Stimulated activated CD4-positive, alpha-beta T cell treated with anti-CD3 and anti-CD28 coated beads, TNF-alpha, amount 100 ng/mL, for 4 hours (primary cell): ENCODE data around the gene VAMP8.
"Not testable (repeated sequence)": the region's sequence is repeated elsewhere in the genome, so short reads cannot be mapped to it uniquely, and the experiment has no call there.

Experiments used
- DNase-seq, 3 experiments: peaks; one replicate each; pipeline ENCODE4 v3.0.0-alpha.2; 2020; ENCODE audit warnings: low read depth in 3 of 3

The VAMP8 gene

GRCh38 chr2:85598594-85599340, 21.4 kb downstream of the VAMP8 start:
- no peak for DNase-seq

DNA sequence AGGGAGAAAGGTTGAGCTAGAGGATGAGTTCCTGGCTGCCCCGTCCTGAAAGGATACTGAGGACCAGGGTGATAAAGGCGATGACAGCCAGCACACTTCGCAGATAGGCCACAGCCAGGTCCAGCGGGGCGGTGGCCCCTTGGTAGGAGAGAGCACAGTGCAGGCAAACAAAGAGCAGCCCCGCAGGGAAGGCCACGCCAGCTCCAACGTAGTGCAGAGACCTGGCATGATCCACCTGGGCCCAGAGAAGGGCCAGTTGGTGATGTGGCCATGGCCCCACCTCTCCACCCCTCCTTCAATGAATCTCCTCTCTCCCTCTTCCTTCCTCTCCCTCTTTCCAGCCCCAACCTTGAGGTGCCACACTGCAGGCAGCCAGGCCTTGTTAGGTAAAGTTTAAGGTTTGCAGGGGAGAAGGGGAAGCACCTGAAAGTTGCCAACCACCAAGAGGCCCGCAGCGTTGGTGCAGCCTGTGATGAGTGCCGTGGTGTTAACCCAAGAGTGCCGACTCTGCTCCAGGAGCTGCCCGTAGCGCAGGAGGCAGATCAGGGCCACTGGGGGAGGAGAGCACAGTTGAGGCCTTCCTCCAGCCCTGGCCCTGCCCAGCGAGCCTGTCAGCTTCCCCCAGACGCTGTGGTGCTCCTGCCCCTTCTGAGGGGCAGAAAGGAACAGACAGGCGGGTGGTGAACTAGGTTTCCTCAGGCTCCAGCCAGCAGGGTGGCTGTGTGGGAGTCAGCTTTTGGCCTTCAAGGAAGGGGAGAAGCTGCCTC, 22.3 kb downstream of the VAMP8 start:
- no peak for DNase-seq

- no peak for DNase-seq
Measured at GRCh38 chr2:85600235-85600575, 22.8 kb downstream of the VAMP8 start.

DNA sequence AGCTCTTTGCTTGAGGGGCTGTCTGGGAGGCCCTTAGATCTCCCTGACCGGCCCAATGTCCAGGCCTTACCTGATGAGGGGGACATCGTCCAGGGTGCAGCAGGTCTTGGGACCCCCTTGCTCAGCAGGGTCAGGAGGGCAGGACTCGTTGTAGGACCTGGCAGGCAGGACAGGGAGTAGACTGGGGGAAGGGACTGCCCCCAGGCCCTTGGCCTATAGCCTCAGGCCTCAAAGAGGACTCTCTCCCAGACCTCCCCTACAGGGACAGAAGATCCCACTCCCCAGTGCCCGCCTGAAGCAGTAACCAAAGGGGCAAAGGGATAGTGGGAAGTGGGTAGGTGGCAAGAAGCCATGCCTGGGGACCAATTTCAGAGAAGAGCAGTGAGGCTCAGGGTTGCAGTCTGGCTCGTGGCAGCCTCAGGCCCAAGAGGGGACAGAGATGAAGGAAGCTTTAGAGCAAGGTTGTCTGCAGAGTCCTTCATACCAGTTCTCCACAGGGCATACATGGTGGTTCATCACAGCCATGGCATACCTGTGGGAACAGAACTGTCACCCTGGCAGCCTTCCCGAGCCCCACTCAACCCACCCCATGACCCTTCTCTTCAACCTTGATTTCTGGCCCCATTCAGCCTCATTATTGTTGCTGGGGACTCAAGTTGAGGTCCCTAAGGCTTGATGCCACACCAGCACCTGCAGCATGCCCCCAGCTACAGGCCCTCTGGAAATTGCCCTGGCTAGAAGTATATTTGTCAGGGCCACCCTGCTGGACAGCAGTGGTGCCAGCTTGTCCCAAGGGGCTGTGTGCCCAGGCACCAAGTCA, 23.8 kb downstream of the VAMP8 start:
- DNase-seq: no peak

- DNase-seq: no peak
Measured at GRCh38 chr2:85601771-85602475, 24.5 kb downstream of the VAMP8 start.

GRCh38 chr2:85602476-85603234, 25.3 kb downstream of the VAMP8 start, which contains the start of gene TMEM150A:
Gene TMEM150A, minus strand, starts transcription at chr2:85602698. Its CDS starts 750 bp downstream, at chr2:85601948.
- peak; percentile 68 to 79 (median 77) for DNase-seq

DNA sequence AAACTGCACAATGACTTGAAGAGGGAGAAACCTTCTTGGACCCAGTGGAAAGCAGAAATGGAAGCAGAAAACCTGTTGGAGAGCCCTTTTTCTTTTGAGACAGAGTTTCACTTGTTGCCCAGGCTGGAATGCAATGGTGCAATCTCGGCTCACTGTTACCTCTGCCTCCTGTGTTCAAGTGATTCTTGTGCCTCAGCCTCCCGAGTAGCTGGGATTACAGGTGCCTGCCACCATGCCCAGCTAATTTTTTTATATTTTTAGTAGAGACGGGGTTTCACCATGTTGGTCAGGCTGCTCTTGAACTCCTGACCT, 26.7 kb downstream of the VAMP8 start:
- DNase-seq: not testable (repeated sequence)

GRCh38 chr2:85604568-85605339, 27.4 kb downstream of the VAMP8 start:
- DNase-seq: no peak

DNA sequence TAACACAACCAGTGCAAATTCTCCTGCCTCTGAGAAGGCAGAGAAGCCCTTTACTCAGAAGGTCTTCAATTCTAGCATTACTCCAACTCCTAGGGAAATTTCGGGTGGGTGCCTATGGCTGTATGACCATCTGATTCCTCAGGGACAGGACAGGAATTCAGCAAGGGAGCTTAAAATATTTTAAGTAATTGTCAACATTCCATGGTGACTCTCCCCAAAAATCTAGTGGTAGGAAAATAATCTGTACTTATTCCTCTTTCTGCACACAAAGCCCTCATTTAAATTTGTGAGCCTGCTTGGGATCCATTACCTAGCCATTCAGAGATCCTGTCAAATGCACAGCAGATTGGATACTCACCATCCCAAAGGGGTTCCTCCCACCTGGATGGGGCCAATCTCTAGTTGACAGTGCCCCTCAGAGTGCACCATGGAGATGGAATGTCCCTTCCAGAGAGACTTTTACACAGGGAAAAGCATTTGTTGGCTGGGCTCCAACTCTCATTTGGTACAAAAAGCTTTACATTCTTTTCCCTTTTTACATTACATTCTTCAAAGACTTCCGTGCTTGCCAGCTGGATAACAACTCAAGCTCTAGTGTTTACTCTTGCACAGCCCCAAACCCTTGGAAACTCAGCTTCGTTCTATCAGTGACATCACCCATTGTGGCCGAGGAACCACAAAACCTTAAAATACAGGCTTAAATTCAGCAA, 28.2 kb downstream of the VAMP8 start:
- no peak for DNase-seq

GRCh38 chr2:85606116-85606455, 28.7 kb downstream of the VAMP8 start:
- DNase-seq: no peak

DNA sequence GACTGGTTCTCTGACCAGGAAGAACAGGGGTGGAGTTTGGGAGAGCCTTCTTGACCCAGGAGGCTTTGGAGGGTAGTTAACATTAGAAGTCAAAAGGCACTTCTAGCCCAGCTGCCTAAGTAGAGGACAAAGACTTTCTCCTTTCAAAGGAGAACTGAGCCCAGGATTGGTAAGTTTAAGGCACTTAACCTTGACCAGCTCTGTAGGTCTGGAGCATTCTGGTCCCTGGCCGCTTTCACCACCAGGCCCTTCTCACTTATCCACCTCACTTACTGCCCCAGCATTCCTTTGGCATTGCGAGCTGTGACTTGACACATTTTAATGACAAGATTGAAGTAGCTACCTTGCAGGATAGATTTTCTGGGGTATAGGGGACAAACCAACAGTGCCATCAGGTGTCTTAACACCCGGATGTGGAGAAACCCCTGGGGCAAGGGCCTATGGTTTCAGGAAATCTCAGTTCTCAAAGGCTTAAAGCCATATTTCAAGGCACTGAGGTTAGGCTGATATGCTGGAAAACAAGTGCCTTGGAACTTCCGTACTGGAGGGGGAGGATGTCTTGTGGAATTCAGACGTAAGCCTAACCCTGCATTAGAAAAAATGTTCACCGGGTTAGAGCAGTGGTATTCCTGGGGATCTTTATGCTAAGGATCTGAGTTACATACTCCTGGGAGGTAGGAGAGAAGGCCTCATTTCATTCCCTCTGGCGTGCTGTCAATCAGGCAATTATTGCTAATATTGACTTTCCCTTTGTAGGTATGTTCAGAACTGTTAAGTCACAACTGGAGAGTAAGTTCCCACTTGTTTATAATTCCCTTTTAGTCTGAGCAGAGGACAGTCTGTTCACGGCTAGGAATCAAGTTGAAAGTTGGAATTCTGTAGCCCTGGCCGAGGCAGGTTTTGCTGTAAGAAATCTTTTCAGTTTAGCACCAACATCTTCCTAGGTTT, 30.2 kb downstream of the VAMP8 start:
- no peak for DNase-seq

GRCh38 chr2:85611217-85611704, 33.9 kb downstream of the VAMP8 start:
- DNase-seq: no peak

DNA sequence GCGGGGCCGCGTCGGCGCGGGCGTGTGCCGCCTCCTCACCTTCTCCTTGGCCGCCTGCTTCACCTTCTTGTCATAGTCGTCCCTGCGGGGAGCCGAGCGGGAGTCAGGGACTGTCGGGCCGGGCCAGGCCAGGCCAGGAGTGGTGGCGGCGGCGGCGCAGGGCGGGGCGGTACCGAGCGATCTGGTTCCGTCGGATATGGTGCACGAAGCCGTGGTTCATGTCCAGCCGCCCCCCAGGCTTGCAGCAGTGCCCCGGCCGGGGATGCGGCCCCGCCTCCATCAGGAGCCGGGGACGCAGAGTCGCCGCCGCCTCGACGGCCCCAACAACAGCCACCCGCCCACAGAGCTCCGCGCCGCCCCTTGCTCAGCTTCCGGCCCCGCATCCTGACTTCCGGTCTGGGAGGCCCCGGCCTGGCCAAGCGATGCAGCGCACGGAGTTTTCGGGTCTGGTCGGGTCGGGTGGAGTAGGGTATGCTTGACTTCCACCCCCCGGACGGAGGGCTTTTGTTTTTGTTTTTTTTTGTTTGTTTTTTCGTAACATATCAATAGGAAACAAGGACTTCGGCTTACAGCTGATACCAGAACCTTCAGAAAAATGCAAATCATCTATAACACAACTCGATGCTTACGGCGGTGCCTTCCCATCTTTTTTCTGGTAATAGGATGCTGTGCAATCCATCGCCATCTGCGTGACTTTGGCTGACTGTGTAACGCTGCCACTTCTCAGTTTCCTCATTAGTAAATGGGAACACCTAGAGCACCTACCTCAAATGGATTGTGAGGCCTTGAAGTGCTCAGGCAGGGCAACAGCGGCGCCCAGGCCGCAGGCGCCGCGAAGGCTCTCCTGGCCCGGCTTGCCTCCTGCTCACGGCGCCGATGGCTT, 34.6 kb downstream of the VAMP8 start, which contains the start of gene C2orf68:
C2orf68 (minus strand) TSS at position 362 of the 883 bp plus-strand sequence; CDS start at position 280, 82 bp downstream.
- peak; percentile 56 to 67 (median 66) for DNase-seq

DNA sequence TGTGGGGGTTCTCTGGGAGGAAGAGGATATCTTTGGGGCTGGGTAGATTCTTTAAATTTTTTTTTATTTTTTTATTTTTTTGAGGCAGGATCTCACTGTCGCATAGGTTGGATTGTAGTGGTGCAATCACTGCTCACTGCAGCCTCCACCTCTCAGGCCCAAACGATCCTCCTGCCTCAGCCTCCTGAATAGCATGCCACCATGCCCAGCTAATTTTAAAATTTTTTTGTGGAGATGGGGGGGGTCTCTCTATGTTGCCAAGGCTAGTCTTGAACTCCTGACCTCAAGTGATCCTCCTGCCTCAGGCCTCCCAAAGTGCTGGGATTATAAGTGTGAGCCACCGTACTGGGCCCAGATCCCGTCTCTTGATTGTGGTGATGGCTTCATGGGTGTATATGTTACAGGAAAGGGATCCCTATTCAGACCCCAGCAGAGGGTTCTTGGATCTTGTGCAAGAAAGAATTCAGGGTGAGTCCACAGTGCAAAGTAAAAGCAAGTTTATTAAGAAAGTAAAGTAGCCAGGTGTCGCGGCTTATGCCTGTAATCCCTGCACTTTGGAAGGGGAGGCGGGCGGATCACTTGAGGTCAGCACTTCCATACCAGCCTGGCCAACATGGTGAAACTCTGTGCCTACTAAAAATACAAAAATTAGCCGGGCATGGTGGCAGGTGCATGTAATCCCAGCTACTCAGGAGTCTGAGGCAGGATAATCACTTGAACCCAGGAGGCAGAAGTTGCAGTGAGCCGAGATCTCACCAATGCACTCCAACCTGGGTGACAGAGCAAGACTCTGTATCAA, 36.5 kb downstream of the VAMP8 start:
- no peak for DNase-seq

DNA sequence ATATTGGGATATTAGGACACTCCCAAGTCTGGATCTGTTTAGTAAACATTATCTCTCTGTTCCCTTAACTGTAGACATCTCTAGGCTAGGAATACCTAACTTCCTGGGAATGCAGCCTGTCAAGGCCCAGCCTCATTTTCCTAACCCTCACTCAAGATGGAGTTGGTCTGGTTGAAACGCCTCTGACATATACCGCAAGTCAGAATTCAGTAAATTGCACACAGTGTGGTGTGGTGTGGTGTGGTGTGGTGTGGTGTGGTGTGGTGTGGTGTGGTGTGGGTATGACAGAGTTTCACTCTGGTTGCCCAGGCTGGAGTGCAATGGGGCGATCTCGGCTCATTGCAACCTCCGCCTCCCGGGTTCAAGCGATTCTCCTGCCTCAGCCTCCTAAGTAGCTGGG, 37.4 kb downstream of the VAMP8 start:
- not testable (repeated sequence) for DNase-seq

GRCh38 chr2:85615413-85615728, 38.0 kb downstream of the VAMP8 start:
- no peak for DNase-seq

GRCh38 chr2:85617723-85618122, 40.3 kb downstream of the VAMP8 start:
- not testable (repeated sequence) for DNase-seq
